K562 (cell line): ENCODE data around the gene RELL1. TPM values are rescaled to one million over a fixed set of nuclear protein-coding genes. Genes with fewer than 3 reads are reported as not detected.

Source experiments
- ATAC-seq: fragments of 200-7000 bp; cut with Tn5 transposase; 3 replicates; pipeline ENCODE4 v1.9.1; 2020; ENCODE audit warnings: moderate library complexity
- BruUV-seq: library from RNA; stranded (reverse); fragments of 400-500 nt; replicated peaks from 2 replicates; lab custom pipeline; 2021; lab: Mats Ljungman, UMichigan
- CTCF ChIA-PET: fragments of 300-600 bp; formaldehyde crosslinking; extraction: SDS; loops from one replicate; lab custom pipeline; 2021; ENCODE audit warnings: low intra/inter-chr PET ratio; lab: Yijun Ruan, JAX
- POLR2A ChIA-PET: fragments of 300-600, 350-650 bp; sonication (Branson Sonifier 250); formaldehyde crosslinking; extraction: SDS; loops from one replicate; lab custom pipeline; 2021; ENCODE audit warnings: antibody characterized with exemption, inconsistent platforms; lab: Yijun Ruan, JAX
- DNase-seq, 4 experiments: peaks; one replicate each; pipeline versions ENCODE4 v3.0.0 to v3.0.0-alpha.2; 2011 to 2018; ENCODE audit warnings: low spot score in 3 of 4, mixed read lengths in 3 of 4; ENCODE audit errors: extremely low read depth in 1 of 4
- FAIRE-seq: peaks from 2 replicates; lab custom pipeline; 2011; peaks lifted over from hg19 to GRCh38; lab: Jason Lieb, UNC
- H2AFZ ChIP-seq: 2 replicates; pipeline ENCODE4 v1.6.0; 2011; ENCODE audit warnings: low read depth, low read length, control low read depth, inconsistent platforms
- H3K27ac ChIP-seq: fragments of 200-600 bp; 3 replicates; pipeline ENCODE4 v1.8.0; 2011; ENCODE audit warnings: low read depth, mild to moderate bottlenecking, control low read depth, inconsistent platforms, low read length, moderate library complexity, mixed read lengths; ENCODE audit errors: extremely low read depth
- H3K27me3 ChIP-seq, 2 experiments: fragments of 300-600 bp in 1 of 2; 2 replicates in 1 of 2; 3 replicates in 1 of 2; pipeline versions ENCODE4 v1.6.0 to v1.8.0; 2011; ENCODE audit warnings: inconsistent platforms in 2 of 2, low read length in 2 of 2, mild to moderate bottlenecking in 1 of 2, mixed read lengths in 1 of 2, moderate library complexity in 1 of 2; ENCODE audit not compliant: control insufficient read depth in 2 of 2, insufficient read depth in 2 of 2
- H3K36me3 ChIP-seq: fragments of 300-600 bp; 3 replicates; pipeline ENCODE4 v1.8.0; 2011; ENCODE audit warnings: mild to moderate bottlenecking, low read length, inconsistent platforms; ENCODE audit not compliant: control insufficient read depth, insufficient read depth
- H3K4me1 ChIP-seq, 2 experiments: fragments of 200-600 bp in 1 of 2; replicated peaks in 1 of 2; 2 replicates in 1 of 2; 3 replicates in 1 of 2; pipeline versions ENCODE4 v1.5.1 to v1.8.0; 2011; ENCODE audit warnings: inconsistent platforms in 2 of 2, low read length in 2 of 2, mild to moderate bottlenecking in 1 of 2, mixed read lengths in 1 of 2, moderate library complexity in 1 of 2; ENCODE audit not compliant: control insufficient read depth in 2 of 2, insufficient read depth in 2 of 2
- H3K4me2 ChIP-seq: 2 replicates; pipeline ENCODE4 v1.6.1; 2011; ENCODE audit warnings: low read length, control low read depth, inconsistent platforms, mixed read lengths; ENCODE audit not compliant: insufficient read depth
- H3K4me3 ChIP-seq: fragments of 200-600 bp; sonication (generic), shearing (Covaris generic); 2 replicates; pipeline ENCODE4 v1.5.1; 2016; ENCODE audit warnings: control low read depth, inconsistent platforms
- H3K79me2 ChIP-seq: fragments of 200-600 bp; 3 replicates; pipeline ENCODE4 v1.8.0; 2011; ENCODE audit warnings: low read length, inconsistent platforms; ENCODE audit not compliant: control insufficient read depth, insufficient read depth
- H3K9ac ChIP-seq, 2 experiments: 2 replicates each; pipeline versions ENCODE4 v1.6.0 to v1.6.1; 2011; ENCODE audit warnings: low read depth in 2 of 2, low read length in 2 of 2, control low read depth in 1 of 2, inconsistent platforms in 1 of 2, mild to moderate bottlenecking in 1 of 2, mixed read lengths in 1 of 2; ENCODE audit not compliant: insufficient read depth in 1 of 2
- H3K9me1 ChIP-seq: one replicate; pipeline ENCODE4 v1.6.0; 2011; ENCODE audit warnings: inconsistent platforms, mild to moderate bottlenecking, low read length, moderate library complexity; ENCODE audit not compliant: control insufficient read depth, insufficient read depth
- H3K9me3 ChIP-seq: replicated peaks from 2 replicates; pipeline ENCODE4 v1.5.1; 2011; ENCODE audit warnings: low read depth, low read length, inconsistent platforms; ENCODE audit not compliant: control insufficient read depth, insufficient read depth
- H4K20me1 ChIP-seq: replicated peaks from 2 replicates; pipeline ENCODE4 v1.6.1; 2011; ENCODE audit warnings: low read length, inconsistent platforms, mixed read lengths; ENCODE audit not compliant: control insufficient read depth, insufficient read depth
- MCM5 ChIP-seq: fragments of 450-650 bp; IDR thresholded peaks from 2 replicates; pipeline ENCODE4 v1.6.1; 2016; ENCODE audit warnings: low read depth
- TAL1 ChIP-seq: fragments of 450-650 bp; IDR thresholded peaks from 2 replicates; pipeline ENCODE4 v1.6.1; 2016; ENCODE audit warnings: mild to moderate bottlenecking
- U2AF2 ChIP-seq: fragments of 200-400 bp; formaldehyde crosslinking; optimal IDR thresholded peaks from 2 replicates; pipeline ENCODE3; 2017; ENCODE audit warnings: low read depth, mild to moderate bottlenecking, low read length
- ZNF232 ChIP-seq: sonication (generic); formaldehyde crosslinking; IDR thresholded peaks from 2 replicates; pipeline ENCODE4 v1.8.0; 2022; ENCODE audit warnings: mild to moderate bottlenecking, missing genetic modification reagents
- in situ Hi-C: fragments of 300-500 bp; cut with MboI; formaldehyde crosslinking; loops from 4 replicates; pipeline ENCODE4 v1.15.0; 2018; ENCODE audit warnings: inconsistent platforms, mixed read lengths
- intact Hi-C: fragments of 100-400 bp; cut with micrococcal nuclease; formaldehyde crosslinking; loops from 2 replicates; pipeline ENCODE4 v1.14.2; 2022
- polyA plus RNA-seq, 8 experiments: library from polyadenylated mRNA; depleted of rRNA in 4 of 8; stranded (reverse) in 5 of 8; unstranded in 3 of 8; fragments of >200 nt; fragmentation: Nextera tagmentation in 2 of 8; fragmentation: Illumina TruSeq in 1 of 8; extraction: Ambion mirVana in 2 of 8; extraction: Trizol in 1 of 8; gene quantifications; 2 replicates each; pipeline versions ENCODE4 v1.2.1 to v1.2.3, GENCODE V29; 2011 to 2014; ENCODE audit warnings: inconsistent platforms in 1 of 8, missing spikeins in 1 of 8
- total RNA-seq, 7 experiments: library from RNA; depleted of rRNA in 6 of 7; stranded (reverse); fragments of >200 nt in 6 of 7; fragmentation: Illumina TruSeq in 2 of 7; extraction: Trizol in 2 of 7; gene quantifications; 2 replicates each; pipeline versions ENCODE4 v1.2.1 to v1.2.3, GENCODE V29; 2011 to 2021; ENCODE audit warnings: low replicate concordance in 1 of 7
- TF ChIP-seq, protein P1 (sequence below): fragments of 450-650 bp; IDR thresholded peaks from 2 replicates; pipeline ENCODE4 v1.6.1; 2017; ENCODE audit warnings: antibody characterized with exemption
- TF ChIP-seq, protein P2 (sequence below): sonication (generic); formaldehyde crosslinking; IDR thresholded peaks from 2 replicates; pipeline ENCODE4 v1.8.0; 2022; ENCODE audit warnings: missing genetic modification reagents, mild to moderate bottlenecking, borderline replicate concordance
- TF ChIP-seq, protein P3 (sequence below): fragments of 250-450 bp; sonication (Bioruptor Pico); IDR thresholded peaks from 2 replicates; pipeline ENCODE4 v1.9.0; 2021; ENCODE audit warnings: mild to moderate bottlenecking
- TF ChIP-seq, protein P4 (sequence below): fragments of 200-800 bp; sonication (Bioruptor generic); IDR thresholded peaks from 2 replicates; pipeline ENCODE4 v1.6.1; 2016; ENCODE audit warnings: missing genetic modification characterization, missing compliant biosample characterization

Gene RELL1
- total and polyA plus RNA-seq, 9 of the 15 experiments (the other 6 are each of a cell fraction or from before 2014, with no cell fraction given): 0.06 to 3.5 (median 1.7) TPM; not detected in 1

DNA sequence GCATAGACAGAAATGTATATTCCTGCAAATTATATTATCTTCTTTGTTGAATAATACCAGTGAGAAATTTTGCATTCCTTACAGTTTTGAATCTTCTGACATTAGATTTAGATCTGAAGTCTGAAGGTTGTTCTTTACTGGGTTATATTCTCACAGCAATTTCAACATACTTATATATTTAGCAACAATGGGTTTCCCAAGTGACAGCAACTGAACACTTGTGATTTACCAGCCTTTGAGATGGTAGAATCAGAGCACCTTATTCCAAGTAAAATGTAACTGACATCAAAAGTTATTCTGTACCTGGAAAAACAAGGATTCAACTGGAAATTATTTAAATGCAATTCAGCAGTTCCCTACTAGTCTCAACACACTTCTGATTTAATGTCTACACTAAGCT, 66.0 kb downstream of the RELL1 start:
- in situ Hi-C loops: no loop called here
- FAIRE-seq: no peak
- ATAC-seq: no peak
- no peak overlapping the region for H3K9ac ChIP-seq
- no peak overlapping the region for H3K27ac ChIP-seq
- no peaks in the 10 kb centered on the region for H3K9me3 ChIP-seq
- H3K4me1 ChIP-seq: no peaks in the 10 kb centered on the region
- H3K4me3 ChIP-seq: no peak overlapping the region
- H4K20me1 ChIP-seq: no peaks in the 10 kb centered on the region
- ChIA-PET CTCF (no interaction called here), POLR2A (no interaction called here)
- intact Hi-C loops: no loop called here
- no peak for DNase-seq
- no peaks in the 10 kb centered on the region for H3K36me3 ChIP-seq
- TF ChIP-seq, protein P1, sequence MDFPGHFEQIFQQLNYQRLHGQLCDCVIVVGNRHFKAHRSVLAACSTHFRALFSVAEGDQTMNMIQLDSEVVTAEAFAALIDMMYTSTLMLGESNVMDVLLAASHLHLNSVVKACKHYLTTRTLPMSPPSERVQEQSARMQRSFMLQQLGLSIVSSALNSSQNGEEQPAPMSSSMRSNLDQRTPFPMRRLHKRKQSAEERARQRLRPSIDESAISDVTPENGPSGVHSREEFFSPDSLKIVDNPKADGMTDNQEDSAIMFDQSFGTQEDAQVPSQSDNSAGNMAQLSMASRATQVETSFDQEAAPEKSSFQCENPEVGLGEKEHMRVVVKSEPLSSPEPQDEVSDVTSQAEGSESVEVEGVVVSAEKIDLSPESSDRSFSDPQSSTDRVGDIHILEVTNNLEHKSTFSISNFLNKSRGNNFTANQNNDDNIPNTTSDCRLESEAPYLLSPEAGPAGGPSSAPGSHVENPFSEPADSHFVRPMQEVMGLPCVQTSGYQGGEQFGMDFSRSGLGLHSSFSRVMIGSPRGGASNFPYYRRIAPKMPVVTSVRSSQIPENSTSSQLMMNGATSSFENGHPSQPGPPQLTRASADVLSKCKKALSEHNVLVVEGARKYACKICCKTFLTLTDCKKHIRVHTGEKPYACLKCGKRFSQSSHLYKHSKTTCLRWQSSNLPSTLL: no peak
- no peak for TF ChIP-seq U2AF2
- no peak for TF ChIP-seq TAL1
- TF ChIP-seq, protein P2, sequence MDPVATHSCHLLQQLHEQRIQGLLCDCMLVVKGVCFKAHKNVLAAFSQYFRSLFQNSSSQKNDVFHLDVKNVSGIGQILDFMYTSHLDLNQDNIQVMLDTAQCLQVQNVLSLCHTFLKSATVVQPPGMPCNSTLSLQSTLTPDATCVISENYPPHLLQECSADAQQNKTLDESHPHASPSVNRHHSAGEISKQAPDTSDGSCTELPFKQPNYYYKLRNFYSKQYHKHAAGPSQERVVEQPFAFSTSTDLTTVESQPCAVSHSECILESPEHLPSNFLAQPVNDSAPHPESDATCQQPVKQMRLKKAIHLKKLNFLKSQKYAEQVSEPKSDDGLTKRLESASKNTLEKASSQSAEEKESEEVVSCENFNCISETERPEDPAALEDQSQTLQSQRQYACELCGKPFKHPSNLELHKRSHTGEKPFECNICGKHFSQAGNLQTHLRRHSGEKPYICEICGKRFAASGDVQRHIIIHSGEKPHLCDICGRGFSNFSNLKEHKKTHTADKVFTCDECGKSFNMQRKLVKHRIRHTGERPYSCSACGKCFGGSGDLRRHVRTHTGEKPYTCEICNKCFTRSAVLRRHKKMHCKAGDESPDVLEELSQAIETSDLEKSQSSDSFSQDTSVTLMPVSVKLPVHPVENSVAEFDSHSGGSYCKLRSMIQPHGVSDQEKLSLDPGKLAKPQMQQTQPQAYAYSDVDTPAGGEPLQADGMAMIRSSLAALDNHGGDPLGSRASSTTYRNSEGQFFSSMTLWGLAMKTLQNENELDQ (CRISPR knock-in tag): no peak
- TF ChIP-seq, protein P3, sequence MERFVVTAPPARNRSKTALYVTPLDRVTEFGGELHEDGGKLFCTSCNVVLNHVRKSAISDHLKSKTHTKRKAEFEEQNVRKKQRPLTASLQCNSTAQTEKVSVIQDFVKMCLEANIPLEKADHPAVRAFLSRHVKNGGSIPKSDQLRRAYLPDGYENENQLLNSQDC (CRISPR knock-in tag): no peak
- TF ChIP-seq MCM5: no peak
- no peak for TF ChIP-seq ZNF232
- TF ChIP-seq, protein P4, sequence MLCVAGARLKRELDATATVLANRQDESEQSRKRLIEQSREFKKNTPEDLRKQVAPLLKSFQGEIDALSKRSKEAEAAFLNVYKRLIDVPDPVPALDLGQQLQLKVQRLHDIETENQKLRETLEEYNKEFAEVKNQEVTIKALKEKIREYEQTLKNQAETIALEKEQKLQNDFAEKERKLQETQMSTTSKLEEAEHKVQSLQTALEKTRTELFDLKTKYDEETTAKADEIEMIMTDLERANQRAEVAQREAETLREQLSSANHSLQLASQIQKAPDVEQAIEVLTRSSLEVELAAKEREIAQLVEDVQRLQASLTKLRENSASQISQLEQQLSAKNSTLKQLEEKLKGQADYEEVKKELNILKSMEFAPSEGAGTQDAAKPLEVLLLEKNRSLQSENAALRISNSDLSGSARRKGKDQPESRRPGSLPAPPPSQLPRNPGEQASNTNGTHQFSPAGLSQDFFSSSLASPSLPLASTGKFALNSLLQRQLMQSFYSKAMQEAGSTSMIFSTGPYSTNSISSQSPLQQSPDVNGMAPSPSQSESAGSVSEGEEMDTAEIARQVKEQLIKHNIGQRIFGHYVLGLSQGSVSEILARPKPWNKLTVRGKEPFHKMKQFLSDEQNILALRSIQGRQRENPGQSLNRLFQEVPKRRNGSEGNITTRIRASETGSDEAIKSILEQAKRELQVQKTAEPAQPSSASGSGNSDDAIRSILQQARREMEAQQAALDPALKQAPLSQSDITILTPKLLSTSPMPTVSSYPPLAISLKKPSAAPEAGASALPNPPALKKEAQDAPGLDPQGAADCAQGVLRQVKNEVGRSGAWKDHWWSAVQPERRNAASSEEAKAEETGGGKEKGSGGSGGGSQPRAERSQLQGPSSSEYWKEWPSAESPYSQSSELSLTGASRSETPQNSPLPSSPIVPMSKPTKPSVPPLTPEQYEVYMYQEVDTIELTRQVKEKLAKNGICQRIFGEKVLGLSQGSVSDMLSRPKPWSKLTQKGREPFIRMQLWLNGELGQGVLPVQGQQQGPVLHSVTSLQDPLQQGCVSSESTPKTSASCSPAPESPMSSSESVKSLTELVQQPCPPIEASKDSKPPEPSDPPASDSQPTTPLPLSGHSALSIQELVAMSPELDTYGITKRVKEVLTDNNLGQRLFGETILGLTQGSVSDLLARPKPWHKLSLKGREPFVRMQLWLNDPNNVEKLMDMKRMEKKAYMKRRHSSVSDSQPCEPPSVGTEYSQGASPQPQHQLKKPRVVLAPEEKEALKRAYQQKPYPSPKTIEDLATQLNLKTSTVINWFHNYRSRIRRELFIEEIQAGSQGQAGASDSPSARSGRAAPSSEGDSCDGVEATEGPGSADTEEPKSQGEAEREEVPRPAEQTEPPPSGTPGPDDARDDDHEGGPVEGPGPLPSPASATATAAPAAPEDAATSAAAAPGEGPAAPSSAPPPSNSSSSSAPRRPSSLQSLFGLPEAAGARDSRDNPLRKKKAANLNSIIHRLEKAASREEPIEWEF (CRISPR knock-in tag): no peak
- H3K9me1 ChIP-seq: no peaks in the 10 kb centered on the region
- H2AFZ ChIP-seq: no peak overlapping the region
- H3K79me2 ChIP-seq: no peaks in the 10 kb centered on the region
- BruUV-seq: no TSS peak
- peaks cover 2 to 3% of the 10 kb centered on the region in 2 experiments; a peak in 2 of 5 replicates for H3K27me3 ChIP-seq
- no peak overlapping the region for H3K4me2 ChIP-seq
